HepG2 (cell line): ENCODE measurements around the gene DOLK. TPM values are rescaled to one million over a fixed set of nuclear protein-coding genes. Genes with fewer than 3 reads are reported as not detected.

Source experiments
- CC2D1A ChIP-seq: sonication (generic); formaldehyde crosslinking; IDR thresholded peaks from 2 replicates; pipeline ENCODE4 v1.8.1; 2023; ENCODE audit warnings: mild to moderate bottlenecking, missing genetic modification reagents
- NKX3-1 ChIP-seq: sonication (generic); formaldehyde crosslinking; IDR thresholded peaks from 2 replicates; pipeline ENCODE4 v1.5.0; 2020; ENCODE audit warnings: missing genetic modification reagents
- NRL ChIP-seq: sonication (generic); formaldehyde crosslinking; IDR thresholded peaks from 2 replicates; pipeline ENCODE4 v1.5.0; 2020; ENCODE audit warnings: missing genetic modification reagents, mild to moderate bottlenecking, moderate library complexity, borderline replicate concordance
- RARA ChIP-seq: IDR thresholded peaks from 2 replicates; pipeline ENCODE4 v1.6.1; 2016; ENCODE audit warnings: missing genetic modification reagents, missing compliant biosample characterization
- YEATS4 ChIP-seq: sonication (generic); formaldehyde crosslinking; IDR thresholded peaks from 2 replicates; pipeline ENCODE4 v1.4.0; 2020; ENCODE audit warnings: missing genetic modification reagents, borderline replicate concordance
- ZNF431 ChIP-seq: sonication (generic); formaldehyde crosslinking; IDR thresholded peaks from 2 replicates; pipeline ENCODE4 v1.9.0; 2022; ENCODE audit warnings: missing genetic modification reagents, low read depth, mild to moderate bottlenecking, borderline replicate concordance
- ZNF451 ChIP-seq: sonication (generic); formaldehyde crosslinking; IDR thresholded peaks from 2 replicates; pipeline ENCODE4 v1.5.0; 2020; ENCODE audit warnings: mild to moderate bottlenecking, missing genetic modification reagents
- ZNF709 ChIP-seq: sonication (generic); formaldehyde crosslinking; IDR thresholded peaks from 2 replicates; pipeline ENCODE4 v1.5.0; 2020; ENCODE audit warnings: mild to moderate bottlenecking, missing genetic modification reagents
- ZNF816 ChIP-seq: sonication (generic); formaldehyde crosslinking; IDR thresholded peaks from 2 replicates; pipeline ENCODE4 v1.8.0; 2022; ENCODE audit warnings: missing genetic modification reagents, mild to moderate bottlenecking, borderline replicate concordance
- ZNF883 ChIP-seq: sonication (generic); formaldehyde crosslinking; IDR thresholded peaks from 2 replicates; pipeline ENCODE4 v1.5.1; 2020; ENCODE audit warnings: mild to moderate bottlenecking, missing genetic modification reagents; ENCODE audit errors: not compliant biosample characterization
- polyA plus RNA-seq, 8 experiments: library from polyadenylated mRNA; depleted of rRNA in 3 of 8; stranded (reverse) in 7 of 8; unstranded in 1 of 8; fragments of >200 nt; fragmentation: Illumina TruSeq in 4 of 8; extraction: Trizol in 4 of 8; gene quantifications; 2 replicates each; pipeline versions ENCODE4 v1.2.1 to v1.2.3, GENCODE V29; 2011 to 2016; ENCODE audit warnings: low read depth in 4 of 8, missing spikeins in 1 of 8, mixed read lengths in 1 of 8; ENCODE audit not compliant: insufficient read depth in 1 of 8
- total RNA-seq, 5 experiments: library from RNA; depleted of rRNA; stranded (reverse); fragments of >200 nt; fragmentation: Illumina TruSeq; extraction: Trizol; gene quantifications; 2 replicates each; pipeline ENCODE4 v1.2.3, GENCODE V29; 2016; ENCODE audit warnings: low read depth in 1 of 5
- TF ChIP-seq, protein P1 (sequence below): IDR thresholded peaks from 2 replicates; pipeline ENCODE4 v1.6.1; 2016; ENCODE audit warnings: low read depth, missing genetic modification reagents, missing compliant biosample characterization
- TF ChIP-seq, protein P2 (sequence below): sonication (generic); formaldehyde crosslinking; IDR thresholded peaks from 2 replicates; pipeline ENCODE4 v1.4.0; 2020; ENCODE audit warnings: mild to moderate bottlenecking, missing genetic modification reagents

The DOLK gene
- total and polyA plus RNA-seq, 2 of the 13 experiments (the other 11 are each of a cell fraction or from before 2014, with no cell fraction given) = 15.4 to 18.7 TPM

GRCh38 chr9:128912270-128912853 lies 35.0 kb downstream of the DOLK start (continued):
- TF ChIP-seq RARA (peak; percentile 31; the same call in 1 of the 2 replicates), YEATS4 (0 out of 2 replicates have a peak, but pooled peaks have one; percentile 11), ZNF451 (CRISPR knock-in tag) (no peak), ZNF883 (no peak), CC2D1A (CRISPR knock-in tag) (no peak), NKX3-1 (CRISPR knock-in tag) (no peak), ZNF709 (CRISPR knock-in tag) (no peak), ZNF431 (CRISPR knock-in tag) (no peak), ZNF816 (CRISPR knock-in tag) (no peak), NRL (CRISPR knock-in tag) (no peak)
- TF ChIP-seq, protein P1, sequence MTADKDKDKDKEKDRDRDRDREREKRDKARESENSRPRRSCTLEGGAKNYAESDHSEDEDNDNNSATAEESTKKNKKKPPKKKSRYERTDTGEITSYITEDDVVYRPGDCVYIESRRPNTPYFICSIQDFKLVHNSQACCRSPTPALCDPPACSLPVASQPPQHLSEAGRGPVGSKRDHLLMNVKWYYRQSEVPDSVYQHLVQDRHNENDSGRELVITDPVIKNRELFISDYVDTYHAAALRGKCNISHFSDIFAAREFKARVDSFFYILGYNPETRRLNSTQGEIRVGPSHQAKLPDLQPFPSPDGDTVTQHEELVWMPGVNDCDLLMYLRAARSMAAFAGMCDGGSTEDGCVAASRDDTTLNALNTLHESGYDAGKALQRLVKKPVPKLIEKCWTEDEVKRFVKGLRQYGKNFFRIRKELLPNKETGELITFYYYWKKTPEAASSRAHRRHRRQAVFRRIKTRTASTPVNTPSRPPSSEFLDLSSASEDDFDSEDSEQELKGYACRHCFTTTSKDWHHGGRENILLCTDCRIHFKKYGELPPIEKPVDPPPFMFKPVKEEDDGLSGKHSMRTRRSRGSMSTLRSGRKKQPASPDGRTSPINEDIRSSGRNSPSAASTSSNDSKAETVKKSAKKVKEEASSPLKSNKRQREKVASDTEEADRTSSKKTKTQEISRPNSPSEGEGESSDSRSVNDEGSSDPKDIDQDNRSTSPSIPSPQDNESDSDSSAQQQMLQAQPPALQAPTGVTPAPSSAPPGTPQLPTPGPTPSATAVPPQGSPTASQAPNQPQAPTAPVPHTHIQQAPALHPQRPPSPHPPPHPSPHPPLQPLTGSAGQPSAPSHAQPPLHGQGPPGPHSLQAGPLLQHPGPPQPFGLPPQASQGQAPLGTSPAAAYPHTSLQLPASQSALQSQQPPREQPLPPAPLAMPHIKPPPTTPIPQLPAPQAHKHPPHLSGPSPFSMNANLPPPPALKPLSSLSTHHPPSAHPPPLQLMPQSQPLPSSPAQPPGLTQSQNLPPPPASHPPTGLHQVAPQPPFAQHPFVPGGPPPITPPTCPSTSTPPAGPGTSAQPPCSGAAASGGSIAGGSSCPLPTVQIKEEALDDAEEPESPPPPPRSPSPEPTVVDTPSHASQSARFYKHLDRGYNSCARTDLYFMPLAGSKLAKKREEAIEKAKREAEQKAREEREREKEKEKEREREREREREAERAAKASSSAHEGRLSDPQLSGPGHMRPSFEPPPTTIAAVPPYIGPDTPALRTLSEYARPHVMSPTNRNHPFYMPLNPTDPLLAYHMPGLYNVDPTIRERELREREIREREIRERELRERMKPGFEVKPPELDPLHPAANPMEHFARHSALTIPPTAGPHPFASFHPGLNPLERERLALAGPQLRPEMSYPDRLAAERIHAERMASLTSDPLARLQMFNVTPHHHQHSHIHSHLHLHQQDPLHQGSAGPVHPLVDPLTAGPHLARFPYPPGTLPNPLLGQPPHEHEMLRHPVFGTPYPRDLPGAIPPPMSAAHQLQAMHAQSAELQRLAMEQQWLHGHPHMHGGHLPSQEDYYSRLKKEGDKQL (CRISPR knock-in tag) = no peak
- TF ChIP-seq, protein P2, sequence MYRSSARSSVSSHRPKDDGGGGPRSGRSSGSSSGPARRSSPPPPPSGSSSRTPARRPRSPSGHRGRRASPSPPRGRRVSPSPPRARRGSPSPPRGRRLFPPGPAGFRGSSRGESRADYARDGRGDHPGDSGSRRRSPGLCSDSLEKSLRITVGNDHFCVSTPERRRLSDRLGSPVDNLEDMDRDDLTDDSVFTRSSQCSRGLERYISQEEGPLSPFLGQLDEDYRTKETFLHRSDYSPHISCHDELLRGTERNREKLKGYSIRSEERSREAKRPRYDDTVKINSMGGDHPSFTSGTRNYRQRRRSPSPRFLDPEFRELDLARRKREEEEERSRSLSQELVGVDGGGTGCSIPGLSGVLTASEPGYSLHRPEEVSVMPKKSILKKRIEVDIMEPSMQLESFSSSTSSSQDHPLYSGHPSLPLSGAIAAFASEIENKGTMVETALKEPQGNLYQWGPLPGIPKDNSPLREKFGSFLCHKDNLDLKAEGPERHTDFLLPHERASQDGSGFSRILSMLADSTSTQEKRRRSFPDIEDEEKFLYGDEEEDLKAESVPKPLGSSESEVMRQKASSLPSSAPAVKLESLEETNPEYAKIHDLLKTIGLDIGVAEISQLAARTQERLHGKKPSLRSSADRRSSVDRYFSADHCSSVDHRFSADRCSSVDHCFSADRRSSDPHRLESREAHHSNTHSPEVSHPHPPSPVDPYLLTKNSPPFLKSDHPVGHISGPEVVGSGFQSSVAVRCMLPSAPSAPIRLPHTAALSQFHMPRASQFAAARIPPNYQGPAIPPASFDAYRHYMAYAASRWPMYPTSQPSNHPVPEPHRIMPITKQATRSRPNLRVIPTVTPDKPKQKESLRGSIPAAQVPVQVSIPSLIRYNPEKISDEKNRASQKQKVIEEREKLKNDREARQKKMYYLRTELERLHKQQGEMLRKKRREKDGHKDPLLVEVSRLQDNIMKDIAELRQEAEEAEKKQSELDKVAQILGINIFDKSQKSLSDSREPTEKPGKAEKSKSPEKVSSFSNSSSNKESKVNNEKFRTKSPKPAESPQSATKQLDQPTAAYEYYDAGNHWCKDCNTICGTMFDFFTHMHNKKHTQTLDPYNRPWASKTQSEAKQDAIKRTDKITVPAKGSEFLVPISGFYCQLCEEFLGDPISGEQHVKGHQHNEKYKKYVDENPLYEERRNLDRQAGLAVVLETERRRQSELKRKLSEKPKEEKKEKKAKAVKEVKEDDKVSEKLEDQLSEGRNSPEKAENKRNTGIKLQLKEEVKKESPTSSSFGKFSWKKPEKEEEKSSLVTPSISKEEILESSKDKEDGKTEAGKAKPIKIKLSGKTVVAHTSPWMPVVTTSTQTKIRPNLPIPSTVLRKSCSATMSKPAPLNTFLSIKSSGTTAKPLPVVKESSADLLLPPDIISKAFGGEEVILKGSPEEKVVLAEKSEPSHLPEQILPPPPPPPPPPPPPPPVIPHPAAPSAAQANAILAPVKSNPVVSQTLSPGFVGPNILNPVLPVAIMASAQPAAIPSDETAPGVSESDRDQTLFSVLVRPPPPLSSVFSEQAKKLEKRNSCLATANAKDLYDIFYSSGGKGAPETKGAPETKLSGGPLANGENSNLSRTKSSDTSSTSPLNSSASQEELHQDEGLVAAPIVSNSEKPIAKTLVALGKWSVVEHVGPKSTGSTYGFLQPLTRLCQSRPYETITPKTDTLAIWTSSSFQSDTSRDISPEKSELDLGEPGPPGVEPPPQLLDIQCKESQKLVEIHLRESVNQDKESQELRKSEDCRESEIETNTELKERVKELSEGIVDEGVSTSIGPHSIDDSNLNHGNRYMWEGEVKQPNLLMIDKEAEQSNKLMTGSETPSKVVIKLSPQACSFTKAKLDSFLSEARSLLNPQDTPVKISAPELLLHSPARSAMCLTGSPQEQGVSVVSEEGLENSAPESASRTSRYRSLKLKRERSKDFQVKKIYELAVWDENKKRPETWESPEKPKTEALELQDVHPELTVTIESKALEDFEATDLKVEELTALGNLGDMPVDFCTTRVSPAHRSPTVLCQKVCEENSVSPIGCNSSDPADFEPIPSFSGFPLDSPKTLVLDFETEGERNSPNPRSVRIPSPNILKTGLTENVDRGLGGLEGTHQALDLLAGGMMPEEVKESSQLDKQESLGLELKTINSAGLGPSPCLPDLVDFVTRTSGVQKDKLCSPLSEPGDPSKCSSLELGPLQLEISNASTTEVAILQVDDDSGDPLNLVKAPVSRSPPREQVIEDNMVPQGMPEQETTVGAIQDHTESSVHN (CRISPR knock-in tag) = no peak
